ENCODE results near the gene PROC.
A peak's percentile ranks its signal among the peaks of the same experiment; 100 is the strongest.

PROC gene

GRCh38 chr2:127418300-127419111, at the start of gene PROC:
Gene PROC, plus strand, starts transcription at chr2:127418427. Its CDS starts 1,516 bp downstream, at chr2:127419943.
- DNase-seq: no peak

GRCh38 chr2:127370010-127370409, 48.2 kb upstream of the PROC start:
- DNase-seq: no peak

DNA sequence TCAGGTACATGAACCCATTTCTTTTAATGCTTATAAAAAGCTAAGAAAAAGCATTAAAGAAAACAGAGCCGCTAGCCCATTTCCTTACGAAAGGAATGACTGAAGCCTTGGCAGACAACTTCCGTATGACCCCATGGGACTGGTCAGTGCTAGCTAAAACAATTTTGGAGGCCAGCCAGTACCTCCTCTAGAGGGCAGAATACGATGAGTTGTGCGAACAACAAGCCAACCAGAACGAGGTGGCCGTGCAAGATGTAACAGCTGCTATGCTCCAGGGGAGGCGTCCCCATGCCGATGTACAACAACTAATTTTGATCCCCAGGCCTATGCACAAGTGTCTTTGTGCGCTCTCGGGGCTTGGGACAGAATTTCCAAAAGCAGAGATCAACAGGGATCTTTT, 47.2 kb upstream of the PROC start:
- no peak for DNase-seq

DNA sequence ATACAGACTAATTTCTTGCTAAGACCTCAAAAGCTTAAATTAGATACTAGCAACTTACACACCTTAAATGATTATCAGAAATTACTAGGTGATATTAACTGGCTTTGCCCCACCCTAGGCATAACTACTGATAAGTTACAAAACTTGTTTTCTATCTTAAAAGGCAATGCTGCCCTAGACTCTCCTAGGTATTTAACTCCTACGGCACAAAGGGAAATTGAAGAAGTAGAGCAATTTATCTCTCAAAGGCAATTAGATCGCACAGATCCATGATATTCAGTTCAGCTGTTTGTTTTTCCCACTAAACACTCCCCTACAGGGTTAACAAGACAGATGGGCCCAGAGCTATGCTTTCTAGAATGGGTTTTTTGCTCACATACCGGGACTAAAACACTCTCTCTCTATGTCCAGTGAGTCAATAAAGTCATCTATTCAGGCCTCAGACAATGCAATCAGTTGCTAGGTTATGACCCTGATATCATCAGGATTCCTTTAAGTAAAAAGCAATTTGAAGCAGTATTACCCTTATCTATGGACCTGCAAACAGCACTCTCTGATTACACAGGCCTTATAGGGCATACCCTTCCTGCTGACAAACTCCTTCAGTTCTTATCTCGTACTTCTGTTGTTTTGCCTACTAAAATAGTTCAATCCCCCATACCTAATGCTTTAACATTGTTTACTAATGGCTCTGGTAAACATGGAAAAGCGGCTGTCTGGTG, 44.7 kb upstream of the PROC start:
- no peak for DNase-seq

- no peak for DNase-seq
These were observed 42.0 kb upstream of the PROC start for GRCh38 chr2:127376257-127376656.

- no peak for DNase-seq
These were observed 41.0 kb upstream of the PROC start for GRCh38 chr2:127377262-127377661.

- DNase-seq: no peak
These were observed 39.5 kb upstream of the PROC start for GRCh38 chr2:127378720-127379119.

DNA sequence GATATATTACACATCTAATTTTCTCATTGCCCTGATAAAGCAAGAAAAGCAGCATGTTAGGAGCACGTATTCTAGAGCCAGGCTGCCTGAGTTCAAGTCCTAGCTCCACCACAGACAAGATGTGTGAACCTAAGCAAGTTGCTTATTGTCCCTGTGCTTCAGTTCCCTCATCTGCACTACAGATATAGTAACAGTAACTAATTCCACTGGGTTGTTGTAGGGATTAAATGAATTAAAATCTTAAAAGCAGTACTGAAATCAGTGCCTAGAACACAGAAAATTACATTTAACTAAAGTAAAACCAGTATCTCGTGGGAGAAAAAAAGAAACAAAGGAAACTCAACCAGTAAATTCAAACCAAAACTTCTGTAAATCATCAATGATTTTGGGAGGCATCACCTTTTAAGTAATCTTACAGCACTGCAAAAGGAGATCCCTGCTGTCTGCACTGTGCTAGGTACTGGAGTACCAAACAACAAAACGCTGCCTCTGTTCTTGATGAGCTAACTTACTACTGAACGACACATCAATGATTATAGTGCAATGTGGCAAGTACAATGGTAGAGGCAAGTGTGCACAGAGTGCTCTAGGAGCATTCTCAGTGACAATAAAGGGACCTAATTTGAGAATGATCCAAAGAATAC, 38.4 kb upstream of the PROC start:
- DNase-seq: no peak

DNA sequence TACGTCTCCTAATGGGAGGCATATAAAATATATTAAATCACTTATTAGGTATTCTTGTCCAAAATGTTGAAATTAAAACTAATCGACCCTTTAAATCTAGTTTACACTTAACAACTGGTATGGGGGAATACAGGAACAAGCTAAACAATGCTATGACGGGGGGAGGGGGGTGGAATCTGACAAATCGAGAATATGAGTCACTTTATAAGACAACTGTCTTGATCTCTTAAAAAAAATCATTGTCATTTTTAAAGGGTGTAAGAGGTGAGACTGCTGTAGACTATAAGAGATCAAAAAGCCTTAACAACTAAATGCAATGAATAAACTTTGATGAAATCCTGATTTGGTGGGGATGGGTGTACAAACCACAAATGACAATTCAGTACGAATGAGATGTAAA, 36.5 kb upstream of the PROC start:
- DNase-seq: no peak

- no peak for DNase-seq
These were observed 35.4 kb upstream of the PROC start for GRCh38 chr2:127382831-127383230.

DNA sequence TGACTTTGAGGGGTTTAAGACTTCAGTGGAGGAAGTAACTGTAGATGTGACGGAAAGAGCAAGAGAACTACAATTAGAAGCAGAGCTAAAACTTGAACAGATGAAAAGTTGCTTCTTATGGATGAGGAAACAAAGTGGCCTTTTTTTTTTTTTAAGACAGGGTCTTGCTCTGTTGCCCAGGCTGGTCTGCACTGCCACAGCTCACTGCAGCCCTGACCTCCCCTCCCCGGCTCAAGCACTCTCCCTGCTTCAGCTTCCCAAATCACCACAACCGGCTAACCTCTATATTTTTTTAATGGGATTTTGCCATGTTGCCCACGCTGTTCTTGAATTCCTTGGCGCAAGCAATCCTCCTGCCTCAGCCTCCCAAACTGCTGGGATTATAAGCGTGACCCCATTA, 33.7 kb upstream of the PROC start:
- no peak for DNase-seq

- no peak for DNase-seq
These were observed 32.0 kb upstream of the PROC start for GRCh38 chr2:127386246-127386645.

- peak; percentile 74 for DNase-seq
These were observed 31.2 kb upstream of the PROC start for GRCh38 chr2:127386764-127387654.

GRCh38 chr2:127387655-127388422, 30.4 kb upstream of the PROC start, which contains the start of gene MAP3K2:
Gene MAP3K2, minus strand, starts transcription at chr2:127387975. Its CDS starts 44,846 bp downstream, at chr2:127343129.
- DNase-seq: peak; percentile 85

DNA sequence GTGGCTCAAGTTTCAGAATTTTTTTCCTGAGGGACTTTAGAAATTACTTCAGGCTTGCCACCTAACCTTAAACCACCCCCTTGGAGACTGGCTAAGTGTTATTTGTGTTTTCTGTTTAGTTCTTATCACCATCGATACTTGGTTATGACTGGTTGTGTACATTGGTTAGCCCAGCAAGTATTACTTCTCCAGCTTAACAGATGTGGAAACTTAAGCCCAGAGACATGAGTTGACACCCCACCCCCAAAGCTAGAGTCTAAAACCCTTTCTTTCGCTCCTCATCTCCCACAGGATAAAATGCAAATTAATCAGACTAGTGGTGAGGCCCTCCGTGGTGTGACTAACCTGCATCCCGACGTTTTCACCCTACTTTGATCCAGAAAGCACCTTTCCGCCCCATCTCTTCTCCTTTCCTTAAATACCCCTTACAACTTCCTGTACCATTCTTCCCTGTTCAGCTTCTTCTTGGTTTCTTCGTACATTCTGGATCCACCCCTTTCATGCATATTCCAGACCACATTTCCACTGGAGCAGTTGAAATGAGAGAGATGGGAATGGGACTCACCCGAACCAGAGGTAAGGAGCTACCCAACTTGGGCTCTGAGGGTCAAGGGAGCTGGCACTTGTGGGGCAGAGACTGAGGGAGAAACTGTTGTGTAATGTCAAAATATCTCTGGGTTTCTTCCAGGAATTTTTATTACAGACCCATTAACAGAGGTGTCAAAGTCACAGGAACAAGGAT, 29.6 kb upstream of the PROC start:
- no peak for DNase-seq

- DNase-seq: no peak
These were observed 28.3 kb upstream of the PROC start for GRCh38 chr2:127389778-127390435.

GRCh38 chr2:127392133-127392827, 25.9 kb upstream of the PROC start:
- no peak for DNase-seq

DNA sequence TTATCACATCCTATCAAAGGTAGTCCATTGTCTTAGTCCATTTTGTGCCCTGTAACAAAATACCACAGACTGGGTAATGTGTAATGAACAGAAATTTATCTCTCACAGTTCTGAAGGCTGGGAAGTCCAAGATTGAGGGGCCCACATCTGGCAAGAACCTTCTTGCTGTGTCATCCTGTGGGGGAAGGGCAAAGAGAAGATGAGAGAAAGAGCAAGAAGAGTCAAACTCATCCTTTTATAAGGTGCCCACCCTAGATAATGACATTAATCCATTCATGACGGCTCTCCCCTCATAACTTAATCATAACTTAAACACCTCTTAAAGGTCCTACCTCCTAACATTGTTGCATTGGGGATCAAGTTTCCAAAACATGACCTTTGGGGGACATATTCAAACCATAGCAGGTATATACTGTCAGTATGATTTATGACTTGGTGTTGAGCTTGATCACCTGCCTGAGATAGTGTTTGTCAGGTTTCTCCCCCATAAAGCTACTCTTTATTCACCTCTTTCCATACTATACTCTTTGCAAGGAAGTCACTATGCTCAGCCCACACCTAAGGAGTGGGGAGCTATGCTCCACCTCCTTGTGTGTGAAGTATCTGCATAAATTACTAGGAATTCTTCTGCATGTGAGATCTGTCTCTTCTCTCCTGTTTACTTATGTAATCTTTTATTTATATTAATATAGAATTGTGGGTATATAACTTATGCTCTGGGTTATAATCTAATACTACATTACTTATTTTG, 25.2 kb upstream of the PROC start:
- DNase-seq: no peak

GRCh38 chr2:127394492-127394891, 23.7 kb upstream of the PROC start:
- no peak for DNase-seq
